D341Med (cell line): Measurements from ENCODE around the gene RUVBL2.
"Not testable (repeated sequence)": the region's sequence is repeated elsewhere in the genome, so short reads cannot be mapped to it uniquely, and the experiment has no call there.

ENCODE experiments used
- DNase-seq: peaks from one replicate; pipeline ENCODE4 v3.0.0; 2012; ENCODE audit warnings: low spot score

Gene RUVBL2

DNA sequence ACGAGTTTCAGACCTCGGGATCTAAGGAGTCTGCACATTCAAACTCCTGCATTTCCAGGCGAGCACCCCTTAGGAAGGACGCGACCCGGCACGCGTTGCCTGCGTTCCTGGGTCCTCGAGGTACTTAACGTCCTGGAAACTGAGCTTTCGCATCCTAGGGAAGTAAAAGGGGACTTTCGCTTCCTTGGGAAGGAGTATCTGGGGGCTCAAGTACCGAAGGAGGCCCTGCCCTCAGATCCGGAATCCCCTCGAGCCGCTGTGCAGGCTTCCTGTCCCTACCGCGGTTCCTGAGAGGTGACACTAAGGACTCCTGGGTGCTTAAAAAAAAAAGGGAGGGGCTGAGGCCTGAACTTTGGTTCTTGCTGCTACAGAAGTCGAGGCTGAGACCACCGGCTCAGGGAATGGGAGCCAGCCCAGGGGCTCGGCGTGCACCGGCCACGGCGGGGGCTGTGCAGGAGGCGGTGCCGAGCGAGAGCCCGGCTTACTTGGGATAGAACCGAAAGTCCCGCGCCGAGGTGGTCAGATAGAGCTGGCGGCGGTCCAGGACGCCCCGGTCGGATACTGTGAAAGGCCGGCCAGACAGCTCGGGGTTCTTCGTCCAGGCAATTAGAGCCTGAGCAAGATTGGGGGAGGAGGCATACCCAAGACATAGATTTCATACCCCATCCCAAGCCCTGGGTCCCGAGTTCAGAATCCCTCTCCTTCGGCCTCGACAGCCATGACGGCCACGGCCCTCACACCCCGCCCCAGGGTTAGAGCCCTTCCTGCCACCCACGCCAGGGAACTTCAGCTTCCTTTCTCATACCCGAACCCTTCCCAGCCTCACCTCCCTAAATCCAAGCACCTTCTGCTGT lies 24.9 kb downstream of the RUVBL2 start:
- DNase-seq, result peak; percentile 33

DNA sequence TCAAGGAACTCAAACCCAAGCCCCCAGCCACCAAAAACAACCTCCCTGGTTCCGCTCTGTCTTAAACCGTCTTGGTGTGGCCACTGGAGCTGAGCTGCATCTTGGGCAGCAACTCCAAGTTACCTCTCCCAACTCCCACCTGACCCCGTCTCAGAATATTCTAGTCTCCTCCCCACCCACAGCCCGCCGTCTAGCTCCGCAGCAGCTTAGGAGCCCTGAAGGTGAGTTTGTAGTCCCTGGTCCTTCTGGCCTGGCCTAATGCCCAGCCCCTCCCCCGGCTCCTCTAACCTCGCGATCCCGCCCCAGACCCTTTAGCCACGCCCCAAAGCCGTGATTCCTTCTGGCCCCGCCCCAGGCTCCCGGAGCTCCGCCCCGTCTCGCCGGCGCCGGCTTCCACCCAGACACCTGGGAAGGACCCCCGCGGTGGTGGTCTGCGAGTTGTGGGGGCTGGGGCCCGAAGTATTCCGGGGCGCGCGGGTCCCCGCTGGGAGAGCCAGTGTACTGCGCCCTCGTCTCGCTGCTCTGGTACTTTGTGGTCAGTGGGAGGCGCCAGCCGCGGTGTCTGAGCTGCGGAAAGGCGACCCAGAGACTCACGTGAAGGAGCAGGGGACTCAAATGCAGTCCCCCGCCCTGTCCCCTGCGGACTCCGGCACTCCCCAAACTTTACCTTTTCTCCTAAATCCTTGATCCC lies 25.7 kb downstream of the RUVBL2 start:
- DNase-seq, result peak; percentile 75

DNA sequence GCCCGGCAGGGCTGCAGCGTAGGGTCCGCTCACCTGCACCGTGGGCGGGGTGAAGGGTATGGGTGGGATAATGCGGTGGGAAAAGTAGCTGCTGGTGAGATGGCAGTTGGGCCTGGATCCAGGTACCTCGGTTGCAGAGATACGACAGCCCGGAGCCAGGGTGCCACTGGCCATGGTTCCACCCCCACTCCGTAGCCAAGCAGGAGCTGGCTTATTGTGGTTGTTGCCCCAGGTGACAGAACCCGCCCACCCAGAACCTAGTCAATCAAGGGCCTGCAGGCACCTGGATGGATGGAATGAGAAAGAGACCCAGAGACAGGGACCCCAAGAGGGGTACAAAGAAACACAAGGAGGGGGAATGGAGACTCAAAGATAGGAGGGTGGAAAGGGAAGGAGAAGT lies 26.7 kb downstream of the RUVBL2 start:
- peak; percentile 22 for DNase-seq

DNA sequence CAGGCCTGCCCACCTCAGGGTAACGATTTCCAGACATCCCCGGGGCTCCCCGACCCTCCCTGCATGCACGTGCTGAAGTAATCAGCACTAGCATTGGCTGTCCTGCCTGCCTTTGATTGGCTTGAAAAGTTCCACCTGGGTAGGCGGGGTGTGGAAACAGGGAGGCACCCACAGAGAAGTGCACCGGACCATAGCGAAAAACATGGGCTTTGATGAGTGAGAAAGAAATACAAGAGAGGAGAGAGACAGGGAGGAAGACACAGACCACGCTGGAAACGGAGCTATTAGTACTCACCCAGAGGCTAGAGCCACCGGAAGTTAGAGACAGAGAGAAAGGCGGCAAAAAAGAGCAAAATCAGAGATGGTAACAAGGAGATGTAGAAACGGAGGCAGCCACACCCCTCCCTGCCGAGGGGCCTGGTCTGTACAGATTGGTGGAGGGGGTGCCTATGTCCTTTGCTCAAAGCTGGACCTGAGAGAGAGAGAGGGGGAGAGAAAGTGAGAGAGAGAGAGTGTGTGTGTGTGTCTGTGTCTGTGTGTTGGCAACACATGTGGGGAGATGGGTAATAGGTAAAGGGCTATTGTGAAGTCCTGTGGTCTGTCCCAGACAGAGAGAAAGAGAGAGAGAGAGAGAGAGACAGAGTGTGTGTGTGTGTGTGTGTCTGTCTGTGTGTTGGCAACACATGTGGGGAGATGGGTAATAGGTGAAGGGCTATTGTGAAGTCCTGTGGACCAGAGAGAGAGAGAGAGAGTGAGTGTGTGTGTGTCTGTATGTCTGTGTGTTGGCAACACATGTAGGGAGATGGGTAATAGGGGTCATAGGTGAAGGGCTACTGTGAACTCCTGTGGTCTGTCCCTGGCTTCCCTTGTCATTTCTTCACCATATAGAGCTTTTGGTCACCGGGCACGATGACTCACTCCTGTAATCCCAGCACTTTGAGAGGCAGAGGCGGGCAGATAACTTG lies 27.5 kb downstream of the RUVBL2 start:
- peak; percentile 34 for DNase-seq

DNA sequence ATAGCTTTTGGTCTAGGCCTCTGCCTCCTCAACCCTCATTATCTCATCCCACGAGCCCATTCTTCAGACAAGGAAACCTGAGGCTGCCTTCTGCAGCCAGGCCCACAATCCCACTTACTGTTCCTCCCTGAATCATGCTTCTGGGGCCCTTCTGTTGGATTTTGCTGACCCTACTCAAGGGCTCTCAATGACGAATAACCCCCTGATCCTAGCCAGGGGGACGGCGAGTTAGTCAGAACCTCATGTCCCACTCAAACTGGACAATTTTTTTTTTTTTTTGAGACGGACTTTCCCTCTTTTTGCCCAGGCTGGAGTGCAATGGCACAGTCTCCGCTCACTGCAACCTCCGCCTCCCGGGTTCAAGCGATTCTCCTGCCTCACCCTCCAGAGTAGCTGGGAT lies 28.4 kb downstream of the RUVBL2 start:
- DNase-seq, result no peak

DNA sequence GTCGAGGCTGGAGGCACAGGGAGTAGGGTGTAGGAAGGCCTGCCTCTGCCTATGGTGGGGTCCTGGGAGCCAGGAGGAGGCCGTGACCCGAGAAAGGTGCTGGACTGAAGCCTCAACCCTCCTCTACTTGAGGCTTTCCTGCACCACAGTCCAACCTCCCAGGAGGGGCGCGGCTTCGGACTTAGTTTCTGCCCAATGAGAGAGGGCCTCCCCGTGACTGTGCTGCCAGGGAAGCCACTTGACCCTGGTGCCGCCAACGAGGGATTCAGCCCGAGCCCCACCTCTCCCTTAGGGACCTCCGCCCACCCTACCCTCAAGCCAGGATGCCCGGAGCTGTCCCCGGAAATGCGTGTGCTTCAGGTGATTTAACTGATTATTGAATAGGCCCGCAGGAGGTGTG lies 30.5 kb downstream of the RUVBL2 start, which contains the start of gene CGB3:
TSS of gene CGB3 (minus strand) at position 101 of the 400 bp plus-strand sequence. CDS start 362 bp downstream, outside the sequence.
- DNase-seq, result not testable (repeated sequence)

DNA sequence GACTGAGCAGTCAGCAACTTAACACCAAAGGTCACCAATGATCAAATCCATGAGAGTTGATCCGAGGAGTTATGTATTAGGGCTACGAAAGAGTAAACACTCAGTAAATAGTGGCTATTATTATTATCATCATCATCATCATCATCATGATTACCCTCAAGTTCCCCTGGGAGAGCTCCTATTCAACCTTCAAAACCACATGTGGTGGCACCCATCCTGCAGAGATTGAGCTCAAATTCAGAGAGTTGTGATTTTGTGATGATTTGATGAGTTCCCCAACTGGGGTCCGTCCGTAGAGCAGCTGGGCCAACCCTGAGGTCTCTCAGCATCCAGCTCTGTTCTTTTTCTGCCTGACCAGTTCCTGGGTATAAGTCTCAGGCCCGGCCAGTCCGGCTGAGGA lies 31.4 kb downstream of the RUVBL2 start:
- DNase-seq, result not testable (repeated sequence)

DNA sequence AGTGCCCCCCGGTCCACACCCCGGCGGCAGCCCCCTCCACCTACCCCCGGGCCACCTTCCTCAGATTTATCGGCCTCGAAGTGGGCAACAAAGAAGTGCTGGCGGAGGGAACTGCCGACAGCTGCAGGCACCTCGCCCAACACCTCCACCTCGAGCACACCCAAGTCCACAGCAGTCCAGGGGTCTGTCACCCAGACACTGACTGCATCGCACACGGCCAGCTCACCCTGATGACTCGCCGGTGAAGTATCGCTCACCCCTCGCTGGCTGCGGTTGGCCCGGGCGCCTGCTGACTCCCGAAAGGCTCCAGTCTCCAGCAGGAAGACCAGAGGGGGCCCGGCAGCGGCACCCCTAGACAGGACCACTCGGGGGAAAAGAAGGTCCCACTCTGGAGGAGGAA lies 31.9 kb downstream of the RUVBL2 start:
- DNase-seq, result not testable (repeated sequence)

DNA sequence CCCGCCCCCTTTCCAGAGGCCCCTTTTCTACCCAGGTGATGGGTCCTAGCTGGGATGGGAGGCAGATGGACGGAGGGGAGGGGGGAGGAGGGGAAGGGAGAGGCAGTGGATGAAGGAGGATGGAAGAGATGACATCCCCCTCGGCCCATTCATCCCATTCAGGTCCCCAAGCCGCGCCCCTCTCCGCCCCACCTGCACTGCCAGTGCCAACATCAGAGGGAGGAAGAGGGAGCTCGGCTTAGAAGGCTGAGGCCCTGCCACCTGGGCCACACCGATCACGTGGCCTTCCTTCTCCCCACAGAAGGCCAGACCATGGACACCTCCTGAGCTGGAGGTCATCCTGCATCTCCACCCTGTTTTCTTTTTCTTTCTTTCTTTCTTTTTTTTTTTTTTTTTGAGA lies 35.0 kb downstream of the RUVBL2 start:
- not testable (repeated sequence) for DNase-seq

DNA sequence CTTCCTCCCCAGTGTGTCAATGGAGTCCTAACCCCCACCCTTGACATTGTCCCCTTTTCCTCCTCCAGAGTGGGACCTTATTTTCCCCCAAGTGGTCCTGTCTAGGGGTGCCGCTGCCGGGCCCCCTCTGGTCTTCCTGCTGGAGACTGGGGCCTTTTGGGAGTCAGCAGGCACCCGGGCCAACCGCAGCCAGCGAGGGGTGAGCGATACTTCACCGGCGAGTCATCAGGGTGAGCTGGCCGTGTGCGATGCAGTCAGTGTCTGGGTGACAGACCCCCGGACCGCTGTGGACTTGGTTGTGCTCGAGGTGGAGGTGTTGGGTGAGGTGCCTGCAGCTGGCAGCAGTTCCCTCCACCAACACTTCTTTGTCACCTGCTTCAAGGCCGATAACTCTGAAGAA lies 36.1 kb downstream of the RUVBL2 start:
- DNase-seq, result not testable (repeated sequence)

DNA sequence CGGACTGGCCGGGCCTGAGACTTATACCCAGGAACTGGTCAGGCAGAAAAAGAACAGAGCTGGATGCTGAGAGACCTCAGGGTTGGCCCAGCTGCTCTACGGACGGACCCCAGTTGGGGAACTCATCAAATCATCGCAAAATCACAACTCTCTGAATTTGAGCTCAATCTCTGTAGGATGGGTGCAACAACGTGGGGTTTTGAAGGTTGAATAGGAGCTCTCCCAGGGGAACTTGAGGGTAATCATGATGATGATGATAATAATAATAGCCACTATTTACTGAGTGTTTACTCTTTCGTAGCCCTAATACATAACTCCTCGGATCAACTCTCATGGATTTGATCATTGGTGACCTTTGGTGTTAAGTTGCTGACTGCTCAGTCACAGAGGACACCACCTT lies 36.6 kb downstream of the RUVBL2 start:
- not testable (repeated sequence) for DNase-seq

DNA sequence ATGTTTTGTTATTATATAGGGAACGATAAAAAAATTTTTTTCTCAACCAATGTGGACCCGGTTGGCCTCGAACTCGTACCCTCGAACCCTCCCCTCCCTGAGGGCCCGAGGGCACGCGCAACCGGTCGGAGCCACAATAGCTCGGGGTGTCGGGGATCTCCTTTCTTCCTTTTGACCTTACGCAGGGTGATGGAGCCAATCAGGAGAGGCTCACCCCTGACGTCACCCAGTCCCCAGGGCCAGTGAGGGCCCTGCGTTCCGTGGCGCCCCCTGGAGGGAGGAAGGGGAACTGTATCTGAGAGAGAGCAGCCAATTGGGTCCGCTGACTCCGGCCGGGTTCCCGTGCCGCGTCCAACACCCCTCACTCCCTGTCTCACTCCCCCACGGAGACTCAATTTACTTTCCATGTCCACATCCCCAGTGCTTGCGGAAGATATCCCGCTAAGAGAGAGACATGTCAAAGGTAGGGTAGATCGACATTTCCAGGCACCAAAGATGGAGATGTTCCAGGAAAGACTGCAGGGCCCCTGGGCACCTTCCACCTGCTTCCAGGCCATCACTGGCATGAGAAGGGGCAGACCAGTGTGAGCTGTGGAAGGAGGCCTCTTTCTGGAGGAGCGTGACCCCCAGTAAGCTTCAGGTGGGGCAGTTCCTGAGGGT lies 38.1 kb downstream of the RUVBL2 start, which contains the start of gene CGB2:
TSS of gene CGB2 (plus strand) at position 249 of the 660 bp plus-strand sequence. CDS start at position 455, 206 bp downstream.
- peak; percentile 38 for DNase-seq

DNA sequence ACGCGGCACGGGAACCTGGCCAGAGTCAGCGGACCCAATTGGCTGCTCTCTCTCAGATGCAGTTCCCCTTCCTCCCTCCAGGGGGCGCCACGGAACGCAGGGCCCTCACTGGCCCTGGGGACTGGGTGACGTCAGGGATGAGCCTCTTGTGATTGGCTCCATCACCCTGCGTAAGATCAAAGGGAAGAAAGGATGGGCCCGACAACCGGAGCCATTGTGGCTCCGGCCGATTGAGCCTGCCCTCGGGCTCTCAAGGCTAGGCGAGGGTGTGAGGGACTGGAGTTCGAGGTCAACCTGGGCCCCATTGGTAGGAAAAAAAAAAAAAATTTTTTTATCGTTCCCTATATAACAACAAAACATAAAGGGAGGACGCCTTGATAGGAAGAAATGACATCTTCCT lies 43.1 kb downstream of the RUVBL2 start, which contains the start of gene CGB1:
TSS of gene CGB1 (minus strand) at position 81 of the 400 bp plus-strand sequence. CDS start 184 bp downstream, outside the sequence.
- peak; percentile 22 for DNase-seq

DNA sequence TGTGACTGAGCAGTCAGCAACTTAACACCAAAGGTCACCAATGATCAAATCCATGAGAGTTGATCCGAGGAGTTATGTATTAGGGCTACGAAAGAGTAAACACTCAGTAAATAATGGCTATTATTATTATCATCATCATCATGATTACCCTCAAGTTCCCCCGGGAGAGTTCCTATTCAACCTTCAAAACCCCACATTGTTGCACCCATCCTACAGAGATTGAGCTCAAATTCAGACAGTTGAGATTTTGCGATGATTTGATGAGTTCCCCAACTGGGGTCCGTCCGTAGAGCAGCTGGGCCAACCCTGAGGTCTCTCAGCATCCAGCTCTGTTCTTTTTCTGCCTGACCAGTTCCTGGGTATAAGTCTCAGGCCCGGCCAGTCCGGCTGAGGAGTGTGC lies 44.4 kb downstream of the RUVBL2 start:
- not testable (repeated sequence) for DNase-seq

DNA sequence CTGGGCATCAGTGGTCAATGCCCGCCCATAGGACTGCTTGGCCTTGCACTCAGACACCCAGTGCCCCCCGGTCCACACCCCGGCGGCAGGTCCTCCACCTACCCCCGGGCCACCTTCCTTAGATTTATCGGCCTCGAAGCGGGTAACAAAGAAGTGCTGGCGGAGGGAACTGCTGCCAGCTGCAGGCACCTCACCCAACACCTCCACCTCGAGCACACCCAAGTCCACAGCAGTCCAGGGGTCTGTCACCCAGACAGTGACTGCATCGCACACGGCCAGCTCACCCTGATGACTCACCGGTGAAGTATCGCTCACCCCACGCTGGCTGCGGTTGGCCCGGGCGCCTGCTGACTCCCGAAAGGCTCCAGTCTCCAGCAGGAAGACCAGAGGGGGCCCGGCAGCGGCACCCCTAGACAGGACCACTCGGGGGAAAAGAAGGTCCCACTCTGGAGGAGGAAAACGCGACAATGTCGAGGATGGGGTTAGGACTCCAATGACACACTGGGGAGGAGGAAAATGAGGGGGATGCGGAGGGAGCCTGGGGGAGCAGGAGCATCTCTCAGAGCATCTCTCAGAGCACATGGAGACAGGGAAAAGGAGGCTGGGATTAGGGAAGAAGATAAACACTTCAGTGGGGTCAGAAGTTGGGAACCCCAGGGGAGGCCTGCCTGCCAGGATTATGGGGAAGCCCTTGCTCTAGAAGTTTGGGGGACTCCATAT lies 45.0 kb downstream of the RUVBL2 start:
- DNase-seq, result not testable (repeated sequence)

DNA sequence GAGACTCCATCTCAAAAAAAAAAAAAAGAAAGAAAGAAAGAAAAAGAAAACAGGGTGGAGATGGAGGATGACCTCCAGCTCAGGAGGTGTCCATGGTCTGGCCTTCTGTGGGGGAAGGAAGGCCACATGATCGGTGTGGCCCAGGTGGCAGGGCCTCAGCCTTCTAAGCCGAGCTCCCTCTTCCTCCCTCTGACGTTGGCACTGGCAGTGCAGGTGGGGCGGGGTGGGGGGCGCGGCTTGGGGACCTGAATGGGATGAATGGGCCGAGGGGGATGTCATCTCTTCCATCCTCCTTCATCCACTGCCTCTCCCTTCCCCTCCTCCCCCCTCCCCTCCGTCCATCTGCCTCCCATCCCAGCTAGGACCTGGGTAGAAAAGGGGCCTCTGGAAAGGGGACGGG lies 46.0 kb downstream of the RUVBL2 start:
- DNase-seq, result not testable (repeated sequence)

DNA sequence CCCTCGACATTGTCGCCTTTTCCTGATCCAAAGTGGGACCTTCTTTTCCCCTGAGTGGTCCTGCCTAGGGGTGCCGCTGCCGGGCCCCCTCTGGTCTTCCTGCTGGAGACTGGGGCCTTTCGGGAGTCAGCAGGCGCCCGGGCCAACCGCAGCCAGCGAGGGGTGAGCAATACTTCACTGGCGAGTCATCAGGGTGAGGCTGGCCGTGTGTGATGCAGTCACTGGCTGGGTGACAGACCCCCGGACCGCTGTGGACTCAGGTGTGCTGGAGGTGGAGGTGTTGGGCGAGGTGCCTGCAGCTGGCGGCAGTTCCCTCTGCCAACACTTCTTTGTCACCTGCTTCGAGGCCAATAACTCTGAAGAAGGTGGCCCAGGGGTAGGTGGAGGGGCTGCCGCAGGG lies 48.5 kb downstream of the RUVBL2 start:
- no peak for DNase-seq

DNA sequence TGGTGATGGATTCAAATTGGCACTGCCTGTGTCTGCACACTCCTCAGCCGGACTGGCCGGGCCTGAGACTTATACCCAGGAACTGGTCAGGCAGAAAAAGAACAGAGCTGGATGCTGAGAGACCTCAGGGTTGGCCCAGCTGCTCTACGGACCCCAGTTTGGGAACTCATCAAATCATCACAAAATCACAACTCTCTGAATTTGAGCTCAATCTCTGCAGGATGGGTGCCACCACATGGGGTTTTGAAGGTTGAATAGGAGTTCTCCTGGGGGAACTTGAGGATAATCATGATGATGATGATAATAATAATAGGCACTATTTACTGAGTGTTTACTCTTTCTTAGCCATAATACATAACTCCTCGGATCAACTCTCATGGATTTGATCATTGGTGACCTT lies 49.0 kb downstream of the RUVBL2 start:
- DNase-seq, result not testable (repeated sequence)

DNA sequence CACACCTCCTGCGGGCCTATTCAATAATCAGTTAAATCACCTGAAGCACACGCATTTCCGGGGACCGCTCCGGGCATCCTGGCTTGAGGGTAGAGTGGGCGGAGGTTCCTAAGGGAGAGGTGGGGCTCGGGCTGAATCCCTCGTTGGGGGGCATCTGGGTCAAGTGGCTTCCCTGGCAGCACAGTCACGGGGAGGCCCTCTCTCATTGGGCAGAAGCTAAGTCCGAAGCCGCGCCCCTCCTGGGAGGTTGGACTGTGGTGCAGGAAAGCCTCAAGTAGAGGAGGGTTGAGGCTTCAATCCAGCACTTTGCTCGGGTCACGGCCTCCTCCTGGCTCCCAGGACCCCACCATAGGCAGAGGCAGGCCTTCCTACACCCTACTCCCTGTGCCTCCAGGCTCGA lies 49.9 kb downstream of the RUVBL2 start, which contains the start of gene CGB5:
TSS of gene CGB5 (plus strand) at position 301 of the 400 bp plus-strand sequence. CDS start 362 bp downstream, outside the sequence.
- DNase-seq, result not testable (repeated sequence)

DNA sequence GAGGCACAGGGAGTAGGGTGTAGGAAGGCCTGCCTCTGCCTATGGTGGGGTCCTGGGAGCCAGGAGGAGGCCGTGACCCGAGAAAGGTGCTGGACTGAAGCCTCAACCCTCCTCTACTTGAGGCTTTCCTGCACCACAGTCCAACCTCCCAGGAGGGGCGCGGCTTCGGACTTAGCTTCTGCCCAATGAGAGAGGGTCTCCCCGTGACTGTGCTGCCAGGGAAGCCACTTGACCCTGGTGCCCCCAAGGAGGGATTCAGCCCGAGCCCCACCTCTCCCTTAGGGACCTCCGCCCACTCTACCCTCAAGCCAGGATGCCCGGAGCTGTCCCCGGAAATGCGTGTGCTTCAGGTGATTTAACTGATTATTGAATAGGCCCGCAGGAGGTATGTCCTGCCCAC lies 55.3 kb downstream of the RUVBL2 start, which contains the start of gene CGB8:
TSS of gene CGB8 (minus strand) at position 101 of the 400 bp plus-strand sequence. CDS start 372 bp downstream, outside the sequence.
- DNase-seq, result not testable (repeated sequence)
